Activated T-cell treated with anti-CD3 and anti-CD28 coated beads, Interleukin-2, amount 50 U/mL, for 4 hours (primary cell): Measurements from ENCODE around the gene NAA15. TPM values are rescaled to one million over a fixed set of nuclear protein-coding genes. Genes with fewer than 3 reads are reported as not detected.
"Not testable (repeated sequence)": the region's sequence is repeated elsewhere in the genome, so short reads cannot be mapped to it uniquely, and the experiment has no call there.

Experiments used
- ATAC-seq, 2 donors: fragments of 200-7000 bp; cut with Tn5 transposase; one replicate each; pipeline ENCODE4 v1.10.0; 2021
- DNase-seq: peaks from one replicate; pipeline ENCODE4 v3.0.0-alpha.2; 2020
- H3K27me3 Mint-ChIP-seq: one replicate; pipeline ENCODE4 v1.8.0; 2021; ENCODE audit warnings: low read depth, mixed read lengths
- H3K36me3 Mint-ChIP-seq: one replicate; pipeline ENCODE4 v1.8.0; 2022; ENCODE audit warnings: mixed read lengths; ENCODE audit not compliant: insufficient read depth
- H3K4me1 Mint-ChIP-seq: one replicate; pipeline ENCODE4 v1.8.0; 2021; ENCODE audit warnings: low read depth, mixed read lengths
- H3K4me3 Mint-ChIP-seq: one replicate; pipeline ENCODE4 v1.8.0; 2021; ENCODE audit warnings: mild to moderate bottlenecking, moderate library complexity, mixed read lengths
- H3K9me3 Mint-ChIP-seq: one replicate; pipeline ENCODE4 v1.8.0; 2021; ENCODE audit warnings: mixed read lengths
- total RNA-seq, 3 donors: library from RNA; stranded (reverse); gene quantifications; one replicate each; pipeline ENCODE4 v1.2.1, GENCODE V29; 2021

NAA15 gene
- total RNA-seq, 3 donors from 2014 or later = 137 to 149 (median 144) TPM

DNA sequence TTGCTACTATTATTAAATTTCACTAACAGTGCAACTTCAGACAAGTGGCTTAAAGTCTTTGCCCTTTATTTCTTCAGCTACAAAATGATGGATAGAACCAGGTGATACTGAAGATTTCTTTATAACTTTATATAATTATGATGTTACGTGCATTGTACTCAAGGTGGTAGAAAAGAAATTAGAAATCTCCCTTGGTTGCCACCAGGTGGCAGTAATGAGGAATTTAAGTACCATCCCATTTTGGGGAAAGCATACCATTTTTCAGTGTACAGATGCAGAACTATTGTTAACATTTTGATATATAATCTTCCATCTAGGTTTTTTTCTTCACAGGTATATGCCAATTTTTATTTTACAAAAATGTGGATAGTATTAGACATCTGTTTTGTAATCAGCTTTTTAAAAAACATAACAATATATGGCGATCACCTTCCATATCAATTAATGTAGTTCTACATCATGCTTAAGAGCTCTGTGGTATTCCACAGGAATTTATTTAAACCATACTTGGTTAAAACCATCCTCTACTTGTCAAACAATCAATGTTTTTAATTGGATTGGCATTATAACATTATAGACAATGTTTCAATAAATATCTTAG, 114.9 kb downstream of the NAA15 start:
- peaks cover 30% of the 10 kb centered on the region for H3K36me3 Mint-ChIP-seq
- ATAC-seq (peak in 1 of 2 donors; percentile 52), DNase-seq (no peak)
- H3K4me1 Mint-ChIP-seq = peaks cover 13% of the 10 kb centered on the region
- H3K9me3 Mint-ChIP-seq = peaks cover 4% of the 10 kb centered on the region
- no peak overlapping the region for H3K4me3 Mint-ChIP-seq
- no peaks in the 10 kb centered on the region for H3K27me3 Mint-ChIP-seq

GRCh38 chr4:139419388-139419914, 118.1 kb downstream of the NAA15 start:
- DNase-seq = no peak
- no peak for ATAC-seq
- H3K9me3 Mint-ChIP-seq = peaks cover 5% of the 10 kb centered on the region
- H3K36me3 Mint-ChIP-seq = peaks cover 17% of the 10 kb centered on the region
- no peaks in the 10 kb centered on the region for H3K27me3 Mint-ChIP-seq
- H3K4me3 Mint-ChIP-seq = no peak overlapping the region
- H3K4me1 Mint-ChIP-seq = peaks cover 13% of the 10 kb centered on the region

DNA sequence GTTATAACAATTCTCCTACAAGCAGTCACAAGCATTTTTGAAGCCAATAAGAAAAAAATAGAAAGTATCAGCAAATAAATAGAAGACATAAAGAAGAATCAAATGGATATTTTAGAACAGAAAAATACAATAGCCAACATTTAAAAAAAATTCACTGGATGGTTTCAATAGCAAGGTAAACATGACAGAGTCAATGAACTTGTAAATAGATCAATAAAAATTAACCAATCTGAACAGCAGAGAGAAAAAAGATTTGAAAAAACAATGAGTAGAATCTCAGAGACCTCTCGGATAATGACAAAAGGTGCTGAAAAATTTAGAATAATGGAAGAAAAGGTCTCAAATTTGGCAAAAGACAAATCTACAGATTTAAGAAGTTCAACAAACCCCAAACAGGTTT, 119.3 kb downstream of the NAA15 start:
- H3K9me3 Mint-ChIP-seq = peaks cover 4% of the 10 kb centered on the region
- peaks cover 10% of the 10 kb centered on the region for H3K36me3 Mint-ChIP-seq
- H3K27me3 Mint-ChIP-seq = no peaks in the 10 kb centered on the region
- DNase-seq (no peak), ATAC-seq (no peak)
- H3K4me3 Mint-ChIP-seq = no peak overlapping the region
- H3K4me1 Mint-ChIP-seq = peaks cover 13% of the 10 kb centered on the region

DNA sequence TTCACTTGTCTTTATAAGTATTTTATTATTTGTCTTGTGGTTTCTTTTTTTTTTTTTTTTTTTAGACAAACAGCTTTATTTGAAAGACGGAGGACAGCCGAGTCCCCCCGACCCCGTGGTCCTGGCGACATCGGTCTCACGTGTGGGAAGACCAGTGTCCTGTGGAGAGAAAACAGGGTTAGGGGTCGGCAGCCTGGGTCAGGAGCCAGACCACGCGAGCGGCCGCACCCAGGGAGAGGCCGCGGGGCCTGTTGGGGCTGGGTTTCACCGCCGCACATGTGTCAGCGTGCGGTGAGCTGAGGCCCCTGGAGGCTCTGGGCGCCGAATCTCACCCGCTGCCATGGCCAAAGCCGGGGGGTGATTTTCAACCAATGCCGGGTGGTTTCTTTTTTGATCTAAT, 134.8 kb downstream of the NAA15 start:
- H3K36me3 Mint-ChIP-seq = peaks cover 51% of the 10 kb centered on the region
- peaks cover 22% of the 10 kb centered on the region for H3K9me3 Mint-ChIP-seq
- ATAC-seq (no peak), DNase-seq (no peak)
- H3K27me3 Mint-ChIP-seq = no peaks in the 10 kb centered on the region
- peaks cover 9% of the 10 kb centered on the region for H3K4me1 Mint-ChIP-seq
- no peak overlapping the region for H3K4me3 Mint-ChIP-seq

- ATAC-seq (no peak), DNase-seq (no peak)
- H3K4me1 Mint-ChIP-seq = peaks cover 9% of the 10 kb centered on the region
- no peak overlapping the region for H3K4me3 Mint-ChIP-seq
- H3K27me3 Mint-ChIP-seq = no peaks in the 10 kb centered on the region
- peaks cover 22% of the 10 kb centered on the region for H3K9me3 Mint-ChIP-seq
- H3K36me3 Mint-ChIP-seq = peaks cover 43% of the 10 kb centered on the region
Observed at GRCh38 chr4:139438141-139438540, 136.8 kb downstream of the NAA15 start.

DNA sequence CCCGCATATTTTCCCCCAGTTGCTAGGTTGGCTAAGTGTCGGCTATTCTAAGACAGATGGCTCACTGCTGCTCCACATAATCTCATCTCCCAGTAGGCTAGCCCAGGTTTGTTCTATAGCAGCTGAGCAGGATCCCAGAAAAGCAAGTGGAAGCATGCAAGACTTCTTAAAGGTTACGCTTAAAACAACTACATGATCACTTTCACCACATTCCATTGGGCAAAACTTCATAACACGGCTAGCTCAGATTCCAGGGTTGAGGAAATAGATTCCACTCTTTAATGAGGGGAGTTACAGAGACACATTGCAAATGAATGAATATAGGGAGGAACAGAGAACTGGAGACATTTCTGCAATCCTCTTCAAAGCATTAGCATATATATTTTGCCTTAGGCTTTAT, 139.7 kb downstream of the NAA15 start:
- DNase-seq (no peak), ATAC-seq (no peak)
- Mint-ChIP-seq H3K9me3 (peaks cover 22% of the 10 kb centered on the region), H3K36me3 (peaks cover 36% of the 10 kb centered on the region), H3K27me3 (no peaks in the 10 kb centered on the region), H3K4me1 (peaks cover 4% of the 10 kb centered on the region), H3K4me3 (no peak overlapping the region)

DNA sequence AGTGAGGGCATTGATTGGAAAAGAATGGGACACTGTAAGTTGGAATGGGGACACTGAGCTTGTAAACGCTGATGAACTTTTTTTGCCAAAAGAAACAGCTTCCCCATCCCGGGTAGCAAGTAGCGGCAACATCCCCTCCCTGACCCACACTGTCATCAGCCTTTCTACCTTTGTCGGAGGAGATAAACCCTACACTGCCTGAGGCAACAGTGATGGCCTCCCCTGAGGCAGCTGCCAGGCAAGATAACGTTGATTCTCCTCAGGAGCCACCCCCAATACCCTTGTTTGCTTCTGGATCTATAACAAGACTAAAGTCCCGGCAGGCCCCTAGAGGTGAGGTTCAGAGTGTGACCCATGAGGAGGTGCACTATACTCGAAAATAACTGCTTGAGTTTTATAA, 142.4 kb downstream of the NAA15 start:
- DNase-seq (no peak), ATAC-seq (no peak)
- Mint-ChIP-seq H3K4me3 (no peak overlapping the region), H3K36me3 (peaks cover 18% of the 10 kb centered on the region), H3K9me3 (peaks cover 12% of the 10 kb centered on the region), H3K27me3 (no peaks in the 10 kb centered on the region), H3K4me1 (no peaks in the 10 kb centered on the region)

DNA sequence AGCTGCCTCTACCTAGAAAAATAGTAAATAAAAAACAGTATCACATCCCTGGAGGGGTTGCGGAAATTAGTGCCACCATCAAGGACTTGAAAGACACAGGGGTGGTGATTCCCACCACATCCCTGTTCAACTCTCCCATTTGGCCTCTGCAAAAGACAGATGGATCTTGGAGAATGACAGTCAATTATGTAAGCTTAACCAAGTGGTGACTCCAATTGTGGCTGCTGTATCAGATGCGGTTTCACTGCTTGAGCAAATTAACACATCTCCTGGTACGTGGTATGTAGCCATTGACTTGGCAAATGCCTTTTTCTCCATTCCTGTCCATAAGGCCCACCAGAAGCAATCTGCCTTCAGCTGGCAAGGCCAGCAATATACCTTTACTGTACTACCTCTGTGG, 143.6 kb downstream of the NAA15 start:
- H3K27me3 Mint-ChIP-seq, DNase-seq, H3K4me1 Mint-ChIP-seq, H3K4me3 Mint-ChIP-seq, ATAC-seq, H3K9me3 Mint-ChIP-seq: not testable (repeated sequence)
- H3K36me3 Mint-ChIP-seq = peaks cover 10% of the 10 kb centered on the region

DNA sequence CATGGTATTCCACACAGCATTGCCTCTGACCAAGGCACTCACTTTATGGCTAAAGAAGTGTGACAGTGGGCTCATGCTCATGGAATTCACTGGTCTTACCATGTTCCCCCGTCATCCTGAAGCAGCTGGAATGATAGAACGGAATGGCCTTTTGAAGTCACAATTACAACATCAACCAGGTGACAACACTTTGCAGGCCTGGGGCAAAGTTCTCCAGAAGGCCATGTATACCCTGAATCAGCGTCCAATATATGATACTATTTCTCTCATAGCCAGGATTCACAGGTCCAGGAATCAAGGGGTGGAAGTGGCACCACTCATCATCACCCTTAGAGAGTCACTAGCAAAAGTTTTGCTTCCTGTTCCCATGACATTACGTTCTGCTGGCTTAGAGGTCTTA, 145.8 kb downstream of the NAA15 start:
- H3K9me3 Mint-ChIP-seq, DNase-seq, H3K27me3 Mint-ChIP-seq, H3K4me1 Mint-ChIP-seq, ATAC-seq, H3K4me3 Mint-ChIP-seq, H3K36me3 Mint-ChIP-seq: not testable (repeated sequence)

DNA sequence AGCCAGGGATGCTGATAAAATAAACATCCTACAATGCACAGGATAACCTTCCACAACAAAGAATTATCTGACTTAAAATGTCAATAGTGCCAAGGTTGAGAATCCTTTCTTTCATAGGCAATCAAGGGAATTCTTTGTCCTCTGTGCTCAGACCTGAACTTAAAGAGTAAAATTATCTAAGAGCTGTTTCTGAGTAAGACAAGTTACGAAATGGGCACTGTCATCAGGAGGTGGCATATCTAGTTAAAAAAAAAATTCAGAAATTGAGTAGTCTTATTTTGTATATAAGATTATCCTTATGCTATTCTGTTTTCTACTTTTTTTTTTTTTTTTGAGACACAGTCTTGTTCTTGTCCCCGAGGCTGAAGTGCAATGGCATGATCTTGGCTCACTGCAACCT, 149.3 kb downstream of the NAA15 start:
- H3K4me3 Mint-ChIP-seq = no peak overlapping the region
- H3K27me3 Mint-ChIP-seq = no peaks in the 10 kb centered on the region
- ATAC-seq (no peak), DNase-seq (no peak)
- H3K4me1 Mint-ChIP-seq = peaks cover 29% of the 10 kb centered on the region
- H3K9me3 Mint-ChIP-seq = no peaks in the 10 kb centered on the region
- H3K36me3 Mint-ChIP-seq = no peaks in the 10 kb centered on the region

DNA sequence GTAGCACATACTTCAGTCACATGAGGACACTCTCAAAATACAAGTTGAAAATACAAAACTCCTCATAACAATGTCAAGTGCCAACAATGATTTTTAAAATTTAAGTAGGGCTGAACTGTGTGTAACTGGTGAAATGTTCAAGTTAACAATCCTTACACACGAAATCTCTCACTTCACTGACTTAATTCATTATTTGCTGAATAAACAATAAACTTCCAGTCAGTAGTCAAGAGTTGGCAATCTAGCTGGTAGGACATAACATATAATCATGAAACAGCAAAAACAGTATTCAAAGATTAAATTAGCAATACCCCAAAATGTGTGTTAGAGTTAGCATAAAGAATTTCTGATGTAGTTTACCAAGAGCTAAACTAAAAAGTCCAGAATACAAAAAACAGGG, 150.7 kb downstream of the NAA15 start:
- Mint-ChIP-seq H3K36me3 (no peaks in the 10 kb centered on the region), H3K4me1 (peaks cover 44% of the 10 kb centered on the region), H3K4me3 (peak overlapping the region; percentile 11), H3K9me3 (no peaks in the 10 kb centered on the region), H3K27me3 (no peaks in the 10 kb centered on the region)
- DNase-seq (no peak), ATAC-seq (no peak)

GRCh38 chr4:139453041-139453370, 151.7 kb downstream of the NAA15 start:
- Mint-ChIP-seq H3K36me3 (no peaks in the 10 kb centered on the region), H3K4me1 (peaks cover 53% of the 10 kb centered on the region), H3K4me3 (peak overlapping the region; percentile 98), H3K9me3 (no peaks in the 10 kb centered on the region), H3K27me3 (no peaks in the 10 kb centered on the region)
- ATAC-seq (peak; percentile 53 to 55), DNase-seq (peak; percentile 58)

DNA sequence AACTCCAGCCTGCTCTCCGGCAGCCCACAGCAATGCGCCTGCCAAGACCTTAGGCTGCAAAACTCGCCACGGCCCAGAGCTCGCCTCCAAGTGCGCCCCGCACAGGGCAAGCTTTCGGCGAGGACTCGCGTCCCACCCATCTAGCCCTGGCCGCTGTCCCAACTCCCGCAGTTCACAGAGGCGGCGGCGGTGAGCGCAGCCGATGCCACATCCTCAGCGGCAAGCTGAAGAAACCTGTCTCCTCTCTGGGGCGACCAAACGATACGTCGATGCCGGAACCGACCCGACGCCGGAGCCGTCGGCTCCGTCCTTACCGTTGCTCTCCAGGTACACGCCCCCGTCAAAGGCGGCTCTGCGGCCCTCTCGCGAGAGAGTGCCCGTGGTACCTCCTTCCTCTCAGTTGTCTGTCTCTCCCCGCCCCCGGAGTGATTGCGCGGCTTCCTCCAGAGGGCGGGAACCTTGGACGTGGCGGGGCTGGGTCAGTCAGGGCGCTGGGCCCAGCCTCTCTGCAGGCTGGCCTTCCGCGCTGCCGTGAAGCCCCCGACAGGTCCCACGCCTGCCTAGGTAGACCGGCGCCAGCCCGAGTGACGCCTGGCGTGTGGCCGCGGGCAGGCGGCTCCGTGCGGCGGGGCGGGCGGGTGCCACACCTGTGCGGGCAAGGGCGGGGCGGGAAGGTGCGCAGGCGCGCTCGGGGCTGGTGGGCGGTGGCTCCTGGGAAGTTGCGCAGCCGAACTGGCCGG, 152.2 kb downstream of the NAA15 start:
- H3K4me3 Mint-ChIP-seq = peak overlapping the region; percentile 98
- peaks cover 4% of the 10 kb centered on the region for H3K36me3 Mint-ChIP-seq
- peaks cover 58% of the 10 kb centered on the region for H3K4me1 Mint-ChIP-seq
- DNase-seq (peak; percentile 94), ATAC-seq (peak; percentile 90 to 92)
- no peaks in the 10 kb centered on the region for H3K9me3 Mint-ChIP-seq
- no peaks in the 10 kb centered on the region for H3K27me3 Mint-ChIP-seq

DNA sequence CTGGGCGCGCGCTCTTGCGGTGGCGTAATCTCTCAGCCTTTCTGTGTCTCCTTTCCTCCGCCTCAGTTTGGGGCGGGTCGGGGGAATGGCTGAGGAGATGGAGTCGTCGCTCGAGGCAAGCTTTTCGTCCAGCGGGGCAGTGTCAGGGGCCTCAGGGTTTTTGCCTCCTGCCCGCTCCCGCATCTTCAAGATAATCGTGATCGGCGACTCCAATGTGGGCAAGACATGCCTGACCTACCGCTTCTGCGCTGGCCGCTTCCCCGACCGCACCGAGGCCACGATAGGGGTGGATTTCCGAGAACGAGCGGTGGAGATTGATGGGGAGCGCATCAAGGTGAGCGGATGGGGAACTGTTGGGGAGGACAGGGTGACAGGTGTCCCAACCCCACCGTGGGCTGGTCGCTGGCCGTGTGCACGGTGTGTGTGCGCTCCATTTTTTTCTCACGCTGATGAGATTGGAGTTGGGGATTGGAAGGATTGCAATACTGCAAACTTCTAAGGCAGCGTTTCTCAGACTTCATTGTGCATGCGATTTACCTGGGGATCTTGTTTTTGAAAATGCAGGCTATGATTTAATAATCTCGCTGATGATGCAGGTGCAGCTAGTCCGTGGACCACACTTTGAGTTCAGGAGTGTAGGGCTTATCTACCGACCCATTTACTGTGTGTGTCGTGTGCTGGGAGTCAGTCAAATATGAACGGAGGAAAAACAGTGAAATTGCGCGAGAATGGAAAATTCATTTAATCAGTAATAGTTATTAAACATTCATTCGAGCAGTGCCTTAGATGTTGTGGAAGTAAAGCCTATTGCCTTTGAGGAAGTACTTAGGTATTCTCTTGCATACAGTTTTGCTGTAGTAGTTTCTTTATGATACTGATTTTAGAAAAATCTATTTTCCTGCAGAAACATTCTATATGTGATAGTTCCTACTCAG, 153.1 kb downstream of the NAA15 start, which contains the start of gene RAB33B:
Gene RAB33B, plus strand, starts transcription at position 11 of the 935 bp plus-strand sequence. Its CDS starts 75 bp downstream, at position 86.
- H3K36me3 Mint-ChIP-seq = peaks cover 6% of the 10 kb centered on the region
- no peaks in the 10 kb centered on the region for H3K27me3 Mint-ChIP-seq
- peak within 1 kb of the TSS; percentile 98 for H3K4me3 Mint-ChIP-seq
- DNase-seq = no peak
- peak; percentile 0 to 1 for ATAC-seq
- no peaks in the 10 kb centered on the region for H3K9me3 Mint-ChIP-seq
- H3K4me1 Mint-ChIP-seq = peaks cover 66% of the 10 kb centered on the region
